GM12878 (cell line): ENCODE data around the gene CMSS1. TPM values are rescaled to one million over a fixed set of nuclear protein-coding genes. Genes with fewer than 3 reads are reported as not detected.

Source experiments
- ATAC-seq: fragments of 200-7000 bp; cut with Tn5 transposase; 3 replicates; pipeline ENCODE4 v1.9.1; 2020; ENCODE audit warnings: mild to moderate bottlenecking, moderate library complexity
- BruUV-seq: library from RNA; stranded (reverse); fragments of 400-500 nt; replicated peaks from 2 replicates; lab custom pipeline; 2021; lab: Mats Ljungman, UMichigan
- CTCF ChIA-PET: fragments of 300-600 bp; sonication (Branson Sonifier 250); formaldehyde crosslinking; extraction: SDS; loops from one replicate; lab custom pipeline; 2021; ENCODE audit warnings: inconsistent platforms; lab: Yijun Ruan, JAX
- POLR2A ChIA-PET: fragments of 350-600 bp; formaldehyde crosslinking; extraction: SDS; loops from one replicate; lab custom pipeline; 2021; ENCODE audit warnings: inconsistent platforms; lab: Charles Lee
- RAD21 ChIA-PET: fragments of 300-600 bp; sonication (Branson Sonifier 250); formaldehyde crosslinking; loops from one replicate; lab custom pipeline; 2023; ENCODE audit warnings: antibody characterized with exemption; ENCODE audit not compliant: unreplicated experiment; lab: Charles Lee
- SMC1A ChIA-PET: fragments of 300-600 bp; sonication (Branson Sonifier 250); formaldehyde crosslinking; loops from one replicate; lab custom pipeline; 2023; ENCODE audit not compliant: unreplicated experiment, uncharacterized antibody; lab: Charles Lee
- DNase-seq: peaks from one replicate; pipeline ENCODE4 v3.0.0-alpha.2; 2011; ENCODE audit warnings: low read depth, low spot score
- FAIRE-seq: peaks from 3 replicates; lab custom pipeline; 2011; peaks lifted over from hg19 to GRCh38; lab: Jason Lieb, UNC
- H2AFZ ChIP-seq: 2 replicates; pipeline ENCODE4 v1.6.0; 2011; ENCODE audit warnings: low read depth, low read length, control low read depth; ENCODE audit not compliant: control insufficient read depth
- H3K27ac ChIP-seq: 2 replicates; pipeline ENCODE4 v1.5.1; 2011; ENCODE audit warnings: control low read depth; ENCODE audit not compliant: control insufficient read depth, insufficient read depth
- H3K27me3 ChIP-seq, 2 experiments: replicated peaks in 1 of 2; 2 replicates each; pipeline versions ENCODE4 v1.6.0 to v1.6.1; 2011; ENCODE audit warnings: low read length in 1 of 2; ENCODE audit not compliant: control insufficient read depth in 2 of 2, insufficient read depth in 2 of 2
- H3K36me3 ChIP-seq, 2 experiments: 2 replicates each; pipeline ENCODE4 v1.5.1; 2011; ENCODE audit warnings: low read length in 1 of 2; ENCODE audit not compliant: control insufficient read depth in 2 of 2, insufficient read depth in 2 of 2
- H3K4me1 ChIP-seq: 2 replicates; pipeline ENCODE4 v1.6.1; 2011; ENCODE audit warnings: mild to moderate bottlenecking, low read length, moderate library complexity, mixed read lengths; ENCODE audit not compliant: control insufficient read depth, insufficient read depth
- H3K4me2 ChIP-seq: 2 replicates; pipeline ENCODE4 v1.6.0; 2011; ENCODE audit warnings: control low read depth; ENCODE audit not compliant: control insufficient read depth, insufficient read depth
- H3K4me3 ChIP-seq: fragments of 200-600 bp; sonication (generic); 2 replicates; pipeline ENCODE4 v1.5.1; 2016
- H3K79me2 ChIP-seq: 2 replicates; pipeline ENCODE4 v1.6.0; 2011; ENCODE audit warnings: low read length; ENCODE audit not compliant: control insufficient read depth, insufficient read depth
- H3K9ac ChIP-seq: 2 replicates; pipeline ENCODE4 v1.8.0; 2011; ENCODE audit warnings: low read length, control low read depth, mixed read lengths; ENCODE audit not compliant: control insufficient read depth, insufficient read depth
- H3K9me3 ChIP-seq: replicated peaks from 3 replicates; pipeline ENCODE4 v1.5.1; 2011; ENCODE audit warnings: mild to moderate bottlenecking, low read length; ENCODE audit not compliant: control insufficient read depth, insufficient read depth
- H4K20me1 ChIP-seq: 2 replicates; pipeline ENCODE4 v1.6.0; 2011; ENCODE audit not compliant: control insufficient read depth, insufficient read depth
- ATF7 ChIP-seq: fragments of 450-650 bp; IDR thresholded peaks from 2 replicates; pipeline ENCODE4 v1.6.1; 2016; ENCODE audit warnings: low read depth, mild to moderate bottlenecking
- BRCA1 ChIP-seq: IDR thresholded peaks from 2 replicates; pipeline ENCODE4 v1.6.1; 2011; ENCODE audit warnings: low read depth, low read length, improper control_type of control experiment
- CREB1 ChIP-seq: IDR thresholded peaks from 2 replicates; pipeline ENCODE4 v1.6.1; 2012; ENCODE audit warnings: low read depth, mild to moderate bottlenecking, inconsistent platforms
- FOS ChIP-seq: IDR thresholded peaks from 3 replicates; pipeline ENCODE4 v1.6.1; 2011; ENCODE audit warnings: borderline replicate concordance; ENCODE audit not compliant: insufficient read length; ENCODE audit errors: extremely low read depth
- HCFC1 ChIP-seq: fragments of 150-350 bp; IDR thresholded peaks from 2 replicates; pipeline ENCODE4 v1.6.1; 2014; ENCODE audit warnings: low read length
- HDGF ChIP-seq: fragments of 450-650 bp; IDR thresholded peaks from 2 replicates; pipeline ENCODE4 v1.6.1; 2016; ENCODE audit warnings: antibody characterized with exemption
- LARP7 ChIP-seq: fragments of 450-650 bp; IDR thresholded peaks from 2 replicates; pipeline ENCODE4 v1.6.1; 2017; ENCODE audit warnings: mild to moderate bottlenecking
- NFIC ChIP-seq: IDR thresholded peaks from 2 replicates; pipeline ENCODE4 v1.6.1; 2012; ENCODE audit warnings: low read depth, mild to moderate bottlenecking, inconsistent platforms, low read length, moderate library complexity
- NFYA ChIP-seq: IDR thresholded peaks from 2 replicates; pipeline ENCODE4 v1.6.1; 2011; ENCODE audit warnings: low read depth, mild to moderate bottlenecking, low read length, improper control_type of control experiment, borderline replicate concordance
- PAX8 ChIP-seq: fragments of 450-650 bp; IDR thresholded peaks from 2 replicates; pipeline ENCODE4 v1.6.1; 2017; ENCODE audit warnings: mild to moderate bottlenecking, moderate library complexity
- PBX3 ChIP-seq: IDR thresholded peaks from 2 replicates; pipeline ENCODE4 v1.6.1; 2011; ENCODE audit warnings: mild to moderate bottlenecking, low read depth, low read length, moderate library complexity; ENCODE audit not compliant: insufficient replicate concordance
- RAD21 ChIP-seq: IDR thresholded peaks from 2 replicates; pipeline ENCODE4 v1.6.1; 2011; ENCODE audit warnings: mild to moderate bottlenecking, low read depth, low read length, moderate library complexity; ENCODE audit not compliant: insufficient read depth
- RB1 ChIP-seq: fragments of 450-650 bp; formaldehyde crosslinking; IDR thresholded peaks from 2 replicates; pipeline ENCODE4 v1.6.1; 2017; ENCODE audit warnings: mild to moderate bottlenecking, borderline replicate concordance
- SREBF2 ChIP-seq: IDR thresholded peaks from 2 replicates; pipeline ENCODE4 v1.6.1; 2012; ENCODE audit warnings: mild to moderate bottlenecking, low read length
- TCF3 ChIP-seq: IDR thresholded peaks from 2 replicates; pipeline ENCODE4 v1.6.1; 2012; ENCODE audit warnings: low read depth, mild to moderate bottlenecking, low read length, borderline replicate concordance; ENCODE audit not compliant: insufficient read depth
- TCF7 ChIP-seq: IDR thresholded peaks from 2 replicates; pipeline ENCODE4 v1.6.1; 2014; ENCODE audit warnings: antibody characterized with exemption, borderline replicate concordance
- WGBS: methylation state at CpG from one replicate; pipeline ENCODE4 v1.1.6; 2016; ENCODE audit warnings: low lambda C conversion rate; ENCODE audit not compliant: insufficient replicate concordance, insufficient coverage; ENCODE audit errors: missing lambda C conversion rate; 5-methylcytosine and 5-hydroxymethylcytosine counted together
- in situ Hi-C: fragments of 300-500 bp; cut with MboI; formaldehyde crosslinking; loops from 9 replicates; pipeline ENCODE4 v1.14.3; 2018; ENCODE audit warnings: mixed read lengths
- intact Hi-C: fragments of 100-400 bp; cut with micrococcal nuclease; formaldehyde crosslinking; loops from one replicate; pipeline ENCODE4 v1.14.2; 2022; ENCODE audit not compliant: unreplicated experiment
- polyA plus RNA-seq, 11 experiments: library from polyadenylated mRNA; depleted of rRNA in 4 of 11; unstranded in 6 of 11; stranded (reverse) in 5 of 11; fragments of >200 nt; fragmentation: Nextera tagmentation in 4 of 11; fragmentation: Illumina TruSeq in 1 of 11; extraction: Ambion mirVana in 4 of 11; extraction: Trizol in 1 of 11; gene quantifications; 1 replicate in 1 of 11; 2 replicates in 10 of 11; pipeline versions ENCODE4 v1.2.1 to v1.2.3, GENCODE V29; 2011 to 2016; ENCODE audit warnings: inconsistent platforms in 2 of 11, missing spikeins in 2 of 11, low read depth in 1 of 11
- total RNA-seq, 4 experiments: library from RNA; depleted of rRNA in 3 of 4; stranded (reverse); fragments of >200 nt in 3 of 4; fragmentation: Illumina TruSeq in 1 of 4; extraction: Trizol in 1 of 4; gene quantifications; 2 replicates each; pipeline versions ENCODE4 v1.2.1 to v1.2.3, GENCODE V29; 2013 to 2021
- TF ChIP-seq, protein P1 (sequence below): fragments of 450-650 bp; IDR thresholded peaks from 2 replicates; pipeline ENCODE4 v1.6.1; 2017; ENCODE audit warnings: mild to moderate bottlenecking, moderate library complexity

Gene CMSS1
- total and polyA plus RNA-seq, 10 of the 15 experiments (the other 5 are each of a cell fraction or from before 2014, with no cell fraction given) = 31.0 to 118 (median 70.1) TPM

DNA sequence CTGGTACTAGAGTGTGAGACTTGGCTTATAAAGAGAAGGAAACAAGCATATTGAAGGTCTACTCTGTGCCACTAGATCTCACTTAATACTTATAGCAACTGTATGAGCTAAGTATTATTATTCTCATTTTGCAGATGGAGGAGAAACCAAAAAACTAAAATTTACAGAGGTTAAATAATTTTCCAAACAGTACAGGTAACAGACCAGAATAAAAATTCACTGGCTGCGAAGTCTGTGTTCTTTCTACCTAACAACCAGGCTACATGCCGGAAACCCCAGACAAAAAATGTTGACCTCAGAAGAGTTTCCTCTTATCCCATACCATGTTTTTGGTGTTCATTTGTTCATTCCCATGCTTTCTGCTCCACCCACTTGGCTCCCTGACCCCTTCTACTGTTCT, 46.6 kb downstream of the CMSS1 start:
- H3K36me3 ChIP-seq = no peaks in the 10 kb centered on the region
- no peak for DNase-seq
- SMC1A ChIA-PET = interaction anchor here (0.8 to 1.5 kb wide), 6 partner anchors 11 to 86 kb away, joined by 3 to 5 read pairs (median 3); no protein-coding TSS in a partner anchor
- H3K9ac ChIP-seq = no peak overlapping the region
- H3K27me3 ChIP-seq = no peaks in the 10 kb centered on the region
- peaks cover 25% of the 10 kb centered on the region for H3K4me1 ChIP-seq
- intact Hi-C loops = no loop called here
- 97% methylated on average over 2 of the region's 2 CpGs for WGBS
- no peak overlapping the region for H3K27ac ChIP-seq
- CTCF ChIA-PET = interaction anchor here (0.9 kb wide), 1 partner anchor 18 kb away, joined by 4 read pairs; no protein-coding TSS in a partner anchor
- ATAC-seq = no peak
- peaks cover 5% of the 10 kb centered on the region for H3K79me2 ChIP-seq
- in situ Hi-C loops = no loop called here
- RAD21 ChIA-PET = no interaction called here
- H2AFZ ChIP-seq = no peak overlapping the region
- H3K4me2 ChIP-seq = no peak overlapping the region
- no peak for TF ChIP-seq PAX8
- no peak for TF ChIP-seq LARP7
- no peak for TF ChIP-seq ATF7
- no peak for TF ChIP-seq BRCA1
- no peak for TF ChIP-seq NFYA
- TF ChIP-seq PBX3 = no peak
- TF ChIP-seq CREB1 = no peak
- no peak for TF ChIP-seq TCF7
- TF ChIP-seq HCFC1 = no peak
- TF ChIP-seq SREBF2 = no peak
- TF ChIP-seq FOS = no peak
- TF ChIP-seq HDGF = no peak
- TF ChIP-seq TCF3 = no peak
- no peak for TF ChIP-seq NFIC
- no peak for TF ChIP-seq RAD21
- TF ChIP-seq, protein P1, sequence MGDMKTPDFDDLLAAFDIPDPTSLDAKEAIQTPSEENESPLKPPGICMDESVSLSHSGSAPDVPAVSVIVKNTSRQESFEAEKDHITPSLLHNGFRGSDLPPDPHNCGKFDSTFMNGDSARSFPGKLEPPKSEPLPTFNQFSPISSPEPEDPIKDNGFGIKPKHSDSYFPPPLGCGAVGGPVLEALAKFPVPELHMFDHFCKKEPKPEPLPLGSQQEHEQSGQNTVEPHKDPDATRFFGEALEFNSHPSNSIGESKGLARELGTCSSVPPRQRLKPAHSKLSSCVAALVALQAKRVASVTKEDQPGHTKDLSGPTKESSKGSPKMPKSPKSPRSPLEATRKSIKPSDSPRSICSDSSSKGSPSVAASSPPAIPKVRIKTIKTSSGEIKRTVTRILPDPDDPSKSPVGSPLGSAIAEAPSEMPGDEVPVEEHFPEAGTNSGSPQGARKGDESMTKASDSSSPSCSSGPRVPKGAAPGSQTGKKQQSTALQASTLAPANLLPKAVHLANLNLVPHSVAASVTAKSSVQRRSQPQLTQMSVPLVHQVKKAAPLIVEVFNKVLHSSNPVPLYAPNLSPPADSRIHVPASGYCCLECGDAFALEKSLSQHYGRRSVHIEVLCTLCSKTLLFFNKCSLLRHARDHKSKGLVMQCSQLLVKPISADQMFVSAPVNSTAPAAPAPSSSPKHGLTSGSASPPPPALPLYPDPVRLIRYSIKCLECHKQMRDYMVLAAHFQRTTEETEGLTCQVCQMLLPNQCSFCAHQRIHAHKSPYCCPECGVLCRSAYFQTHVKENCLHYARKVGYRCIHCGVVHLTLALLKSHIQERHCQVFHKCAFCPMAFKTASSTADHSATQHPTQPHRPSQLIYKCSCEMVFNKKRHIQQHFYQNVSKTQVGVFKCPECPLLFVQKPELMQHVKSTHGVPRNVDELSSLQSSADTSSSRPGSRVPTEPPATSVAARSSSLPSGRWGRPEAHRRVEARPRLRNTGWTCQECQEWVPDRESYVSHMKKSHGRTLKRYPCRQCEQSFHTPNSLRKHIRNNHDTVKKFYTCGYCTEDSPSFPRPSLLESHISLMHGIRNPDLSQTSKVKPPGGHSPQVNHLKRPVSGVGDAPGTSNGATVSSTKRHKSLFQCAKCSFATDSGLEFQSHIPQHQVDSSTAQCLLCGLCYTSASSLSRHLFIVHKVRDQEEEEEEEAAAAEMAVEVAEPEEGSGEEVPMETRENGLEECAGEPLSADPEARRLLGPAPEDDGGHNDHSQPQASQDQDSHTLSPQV = no peak
- TF ChIP-seq RB1 = no peak
- FAIRE-seq = no peak
- no peaks in the 10 kb centered on the region; the same call in 2 of the 3 replicates for H3K9me3 ChIP-seq
- no peaks in the 10 kb centered on the region for H4K20me1 ChIP-seq
- no peak overlapping the region for H3K4me3 ChIP-seq
- POLR2A ChIA-PET = interaction anchor here (0.8 kb wide), 1 partner anchor 75 kb away, joined by 3 read pairs; no protein-coding TSS in a partner anchor
- BruUV-seq = no TSS peak
